H1 (cell line): ENCODE measurements around the gene AGAP1. TPM values are rescaled to one million over a fixed set of nuclear protein-coding genes. Genes with fewer than 3 reads are reported as not detected.

Experiments used
- CTCF ChIA-PET: fragments of 300-600 bp; sonication (Branson Sonifier 250); formaldehyde crosslinking; loops from one replicate; lab custom pipeline; 2021; ENCODE audit not compliant: partially characterized antibody; lab: Charles Lee
- POLR2A ChIA-PET: fragments of 300-600 bp; sonication (Branson Sonifier 250); formaldehyde crosslinking; loops from one replicate; lab custom pipeline; 2021; ENCODE audit warnings: inconsistent platforms; ENCODE audit not compliant: partially characterized antibody; lab: Charles Lee
- DNase-seq, 2 experiments: peaks; one replicate each; pipeline versions ENCODE4 v3.0.0 to v3.0.0-alpha.2; 2010 to 2022; ENCODE audit warnings: low spot score in 2 of 2, low read depth in 1 of 2, mixed read lengths in 1 of 2
- FAIRE-seq: peaks from 2 replicates; lab custom pipeline; 2011; peaks lifted over from hg19 to GRCh38; lab: Jason Lieb, UNC
- H2AFZ ChIP-seq: 2 replicates; pipeline ENCODE4 v1.8.1; 2012; ENCODE audit warnings: low read length, inconsistent platforms
- H2AK5ac ChIP-seq: 2 replicates; pipeline ENCODE4 v1.6.1; 2013; ENCODE audit warnings: low read depth, low read length
- H2BK120ac ChIP-seq: replicated peaks from 2 replicates; pipeline ENCODE3; 2013; ENCODE audit warnings: low read depth, low read length, inconsistent platforms
- H2BK12ac ChIP-seq: 2 replicates; pipeline ENCODE4 v1.6.1; 2013; ENCODE audit warnings: low read depth, low read length
- H2BK15ac ChIP-seq: 2 replicates; pipeline ENCODE4 v1.6.1; 2013; ENCODE audit warnings: low read length
- H2BK20ac ChIP-seq: 2 replicates; pipeline ENCODE4 v1.6.1; 2013; ENCODE audit warnings: low read length
- H2BK5ac ChIP-seq: 2 replicates; pipeline ENCODE4 v1.6.1; 2013; ENCODE audit warnings: low read depth, low read length
- H3K14ac ChIP-seq: 2 replicates; pipeline ENCODE4 v1.6.1; 2013; ENCODE audit warnings: inconsistent platforms; ENCODE audit not compliant: insufficient read length
- H3K18ac ChIP-seq: 2 replicates; pipeline ENCODE4 v1.6.1; 2013; ENCODE audit warnings: low read length; ENCODE audit errors: extremely low read depth
- H3K23ac ChIP-seq: 2 replicates; pipeline ENCODE4 v1.6.1; 2013; ENCODE audit warnings: inconsistent platforms; ENCODE audit not compliant: insufficient read length
- H3K23me2 ChIP-seq: 2 replicates; pipeline ENCODE4 v1.6.1; 2013; ENCODE audit warnings: low read depth, low read length
- H3K27ac ChIP-seq: 2 replicates; pipeline ENCODE4 v1.6.1; 2011; ENCODE audit warnings: low read depth, low read length, inconsistent platforms
- H3K27me3 ChIP-seq, 4 experiments: replicated peaks in 1 of 4; 1 replicate in 1 of 4; 2 replicates in 3 of 4; pipeline versions ENCODE4 v1.6.1 to v1.8.1; 2011 to 2013; ENCODE audit warnings: low read length in 3 of 4, mild to moderate bottlenecking in 3 of 4, inconsistent platforms in 2 of 4, mixed read lengths in 2 of 4, moderate library complexity in 1 of 4; ENCODE audit not compliant: control insufficient read depth in 3 of 4, insufficient read depth in 3 of 4; ENCODE audit errors: extremely low read depth in 1 of 4
- H3K36me3 ChIP-seq, 4 experiments: 2 replicates each; pipeline versions ENCODE4 v1.6.1 to v1.8.1; 2011 to 2013; ENCODE audit warnings: mild to moderate bottlenecking in 4 of 4, low read length in 3 of 4, moderate library complexity in 2 of 4, control low read depth in 1 of 4, inconsistent platforms in 1 of 4; ENCODE audit not compliant: insufficient read depth in 4 of 4, control insufficient read depth in 2 of 4
- H3K4ac ChIP-seq: replicated peaks from 2 replicates; pipeline ENCODE3; 2013; ENCODE audit warnings: low read length, low read depth, mixed read lengths, inconsistent platforms; ENCODE audit not compliant: insufficient read length
- H3K4me1 ChIP-seq, 4 experiments: replicated peaks in 1 of 4; 1 replicate in 1 of 4; 2 replicates in 3 of 4; pipeline versions ENCODE4 v1.6.1 to v1.8.1; 2011 to 2013; ENCODE audit warnings: low read length in 3 of 4, inconsistent platforms in 2 of 4, mixed read lengths in 1 of 4; ENCODE audit not compliant: insufficient read depth in 4 of 4, control insufficient read depth in 3 of 4
- H3K4me2 ChIP-seq, 2 experiments: 2 replicates each; pipeline versions ENCODE4 v1.6.1 to v1.8.1; 2011 to 2013; ENCODE audit warnings: low read depth in 2 of 2, low read length in 2 of 2, control low read depth in 1 of 2, inconsistent platforms in 1 of 2, mild to moderate bottlenecking in 1 of 2; ENCODE audit not compliant: insufficient read depth in 1 of 2
- H3K4me3 ChIP-seq, 4 experiments: fragments of 200-600, 300-600 bp in 1 of 4; sonication (generic), shearing (Covaris generic), sonication (Bioruptor Twin) in 1 of 4; 2 replicates each; pipeline versions ENCODE4 v1.5.1 to v1.8.1; 2011 to 2016; ENCODE audit warnings: low read length in 4 of 4, low read depth in 3 of 4, control low read depth in 2 of 4, inconsistent platforms in 2 of 4, mild to moderate bottlenecking in 2 of 4, mixed read lengths in 1 of 4, moderate library complexity in 1 of 4; ENCODE audit not compliant: insufficient read depth in 2 of 4; ENCODE audit errors: extremely low read depth in 1 of 4
- H3K56ac ChIP-seq: replicated peaks from 2 replicates; pipeline ENCODE3; 2013; ENCODE audit warnings: low read depth, mild to moderate bottlenecking, mixed read lengths, low read length, inconsistent platforms; ENCODE audit not compliant: insufficient read length
- H3K79me1 ChIP-seq: 2 replicates; pipeline ENCODE4 v1.6.1; 2013; ENCODE audit warnings: low read depth, low read length, control low read depth
- H3K79me2 ChIP-seq, 2 experiments: 2 replicates each; pipeline versions ENCODE4 v1.6.1 to v1.8.1; 2012 to 2013; ENCODE audit warnings: low read length in 2 of 2, mild to moderate bottlenecking in 2 of 2, inconsistent platforms in 1 of 2; ENCODE audit not compliant: insufficient read depth in 2 of 2, control insufficient read depth in 1 of 2
- H3K9ac ChIP-seq, 4 experiments: replicated peaks in 1 of 4; 1 replicate in 1 of 4; 2 replicates in 3 of 4; pipeline versions ENCODE4 v1.6.1 to v1.8.1; 2011 to 2013; ENCODE audit warnings: low read depth in 3 of 4, low read length in 3 of 4, control low read depth in 2 of 4, mild to moderate bottlenecking in 2 of 4, moderate library complexity in 2 of 4, inconsistent platforms in 1 of 4; ENCODE audit errors: extremely low read depth in 1 of 4
- H3K9me3 ChIP-seq, 2 experiments: 2 replicates each; pipeline versions ENCODE4 v1.6.1 to v1.8.1; 2012 to 2013; ENCODE audit warnings: mild to moderate bottlenecking in 2 of 2, moderate library complexity in 2 of 2, control low read depth in 1 of 2, inconsistent platforms in 1 of 2, low read depth in 1 of 2, low read length in 1 of 2, mixed read lengths in 1 of 2; ENCODE audit not compliant: insufficient read depth in 2 of 2
- H4K20me1 ChIP-seq, 2 experiments: replicated peaks in 1 of 2; 2 replicates each; pipeline versions ENCODE3 to v1.8.1; 2011 to 2013; ENCODE audit warnings: inconsistent platforms in 2 of 2, low read length in 2 of 2, mild to moderate bottlenecking in 1 of 2; ENCODE audit not compliant: insufficient read depth in 2 of 2, control insufficient read depth in 1 of 2
- H4K5ac ChIP-seq: 2 replicates; pipeline ENCODE4 v1.6.1; 2013; ENCODE audit warnings: low read length, low read depth, mixed read lengths, inconsistent platforms; ENCODE audit not compliant: insufficient read length
- H4K8ac ChIP-seq: 2 replicates; pipeline ENCODE4 v1.8.0; 2013; ENCODE audit warnings: mild to moderate bottlenecking, moderate library complexity, low read length, inconsistent platforms; ENCODE audit not compliant: insufficient read depth; ENCODE audit errors: extremely low read depth
- H4K91ac ChIP-seq: replicated peaks from 2 replicates; pipeline ENCODE3; 2013; ENCODE audit warnings: low read length, mixed read lengths, inconsistent platforms; ENCODE audit not compliant: insufficient read length
- BCL11A ChIP-seq, 2 experiments: IDR thresholded peaks; one replicate each; pipeline ENCODE4 v1.6.1; 2011; ENCODE audit warnings: low read depth in 2 of 2, low read length in 2 of 2, mild to moderate bottlenecking in 2 of 2
- CBX5 ChIP-seq: fragments of 300-800, 300-1000 bp; sonication (generic); IDR thresholded peaks from 2 replicates; pipeline ENCODE4 v1.7.1; 2016; ENCODE audit warnings: antibody characterized with exemption, low read length, low read depth
- CHD1 ChIP-seq: IDR thresholded peaks from 2 replicates; pipeline ENCODE4 v1.6.1; 2012; ENCODE audit warnings: low read depth, low read length, improper control_type of control experiment
- CREB1 ChIP-seq: IDR thresholded peaks from 2 replicates; pipeline ENCODE4 v1.6.1; 2012; ENCODE audit warnings: inconsistent platforms
- E2F6 ChIP-seq: IDR thresholded peaks from 2 replicates; pipeline ENCODE4 v1.6.1; 2012; ENCODE audit warnings: inconsistent platforms
- EGR1 ChIP-seq: IDR thresholded peaks from 2 replicates; pipeline ENCODE4 v1.6.1; 2011; ENCODE audit warnings: low read depth, low read length, borderline replicate concordance
- HDAC2 ChIP-seq, 2 experiments: fragments of 300-600 bp in 1 of 2; sonication (generic) in 1 of 2; IDR thresholded peaks; 2 replicates each; pipeline ENCODE4 v1.6.1; 2011 to 2012; ENCODE audit warnings: low read depth in 2 of 2, low read length in 2 of 2, mild to moderate bottlenecking in 2 of 2, moderate library complexity in 2 of 2, borderline replicate concordance in 1 of 2, inconsistent platforms in 1 of 2
- KDM1A ChIP-seq: fragments of 200-600, 300-600 bp; sonication (generic); IDR thresholded peaks from 2 replicates; pipeline ENCODE4 v1.7.1; 2016; ENCODE audit warnings: mild to moderate bottlenecking, low read length, borderline replicate concordance
- POU5F1 ChIP-seq: IDR thresholded peaks from 2 replicates; pipeline ENCODE4 v1.6.1; 2011; ENCODE audit warnings: low read depth, mild to moderate bottlenecking, low read length, moderate library complexity
- SIN3A ChIP-seq, 2 experiments: IDR thresholded peaks in 1 of 2; conservative IDR thresholded peaks in 1 of 2; 2 replicates each; pipeline ENCODE4 v1.6.1; 2011 to 2012; ENCODE audit warnings: low read length in 2 of 2, improper control_type of control experiment in 1 of 2, low read depth in 1 of 2, mild to moderate bottlenecking in 1 of 2
- SUZ12 ChIP-seq: fragments of 200-600 bp; sonication (generic); IDR thresholded peaks from 2 replicates; pipeline ENCODE4 v1.6.1; 2012; ENCODE audit warnings: mild to moderate bottlenecking, inconsistent platforms, low read length, moderate library complexity, mixed read lengths
- TCF12 ChIP-seq: IDR thresholded peaks from 2 replicates; pipeline ENCODE4 v1.6.1; 2011; ENCODE audit warnings: low read depth, mild to moderate bottlenecking, low read length
- TEAD4 ChIP-seq: IDR thresholded peaks from 2 replicates; pipeline ENCODE4 v1.6.1; 2012; ENCODE audit warnings: low read depth, low read length, inconsistent platforms, mixed read lengths
- ZNF274 ChIP-seq: IDR thresholded peaks from 2 replicates; pipeline ENCODE4 v1.7.0; 2012; ENCODE audit warnings: low read length, borderline replicate concordance; ENCODE audit errors: extremely low read depth
- whole genome bisulfite sequencing, 2 experiments: shearing (Covaris generic) in 1 of 2; methylation state at CpG; one replicate each; pipeline versions ENCODE4 v1.1.6 to v1.1.7; 2013 to 2015; ENCODE audit warnings: low lambda C conversion rate in 2 of 2, mixed read lengths in 2 of 2, inconsistent platforms in 1 of 2, low coverage in 1 of 2, missing lambda C conversion rate in 1 of 2; ENCODE audit not compliant: insufficient replicate concordance in 2 of 2, insufficient coverage in 1 of 2, insufficient read length in 1 of 2; ENCODE audit errors: extremely low coverage in 1 of 2, missing lambda C conversion rate in 1 of 2; 5-methylcytosine and 5-hydroxymethylcytosine counted together
- polyA plus RNA-seq, 7 experiments: library from polyadenylated mRNA; depleted of rRNA in 3 of 7; stranded (reverse) in 5 of 7; unstranded in 2 of 7; fragments of >200 nt in 5 of 7; fragments of 200-250 nt in 2 of 7; gene quantifications; 1 replicate in 5 of 7; 2 replicates in 1 of 7; 4 replicates in 1 of 7; pipeline versions ENCODE4 v1.2.1 to v1.2.3, GENCODE V29; 2011 to 2013; ENCODE audit warnings: missing spikeins in 2 of 7, mixed read lengths in 2 of 7
- total RNA-seq: library from RNA; stranded (reverse); fragmentation: NEBNext Ultra II Directional; extraction: Animal tissue kit (Norgen Biotek cat#: 25700); gene quantifications from 2 replicates; pipeline ENCODE4 v1.2.1, GENCODE V29; 2021

Gene AGAP1
- total and polyA plus RNA-seq, 2 of the 8 experiments (the other 6 are each of a cell fraction or from before 2014, with no cell fraction given): 18.1 to 39.4 TPM

DNA sequence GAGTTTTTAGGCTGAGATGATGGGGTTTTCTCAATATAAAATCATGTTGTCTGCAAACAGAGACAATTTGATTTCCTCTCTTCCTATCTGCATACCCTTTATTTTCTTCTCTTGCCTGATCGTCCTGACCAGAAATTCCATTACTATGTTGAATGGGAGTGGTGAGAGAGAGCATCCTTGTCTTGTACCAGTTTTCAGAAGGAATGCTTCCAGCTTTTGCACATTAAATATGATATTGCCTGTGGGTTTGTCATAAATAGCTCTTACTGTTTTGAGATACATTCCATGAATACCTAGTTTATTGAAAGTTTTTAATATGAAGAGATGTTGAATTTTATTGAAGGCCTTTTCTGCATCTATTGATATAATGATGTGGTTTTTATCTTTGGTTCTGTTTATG, 492.5 kb downstream of the AGAP1 start:
- Histone ChIP-seq H3K4me1 (peaks cover 0 to 10% (median 5%) of the 10 kb centered on the region in 4 experiments; a peak in 6 of 7 replicates), H3K14ac (no peak overlapping the region), H3K56ac (no peak overlapping the region), H2AFZ (no peak overlapping the region), H3K27me3 (no peaks in the 10 kb centered on the region), H2BK12ac (no peak overlapping the region), H2BK20ac (no peak overlapping the region), H3K4ac (no peak overlapping the region), H3K23ac (no peak overlapping the region), H3K79me2 (no peaks in the 10 kb centered on the region), H3K9ac (no peak overlapping the region), H3K23me2 (no peaks in the 10 kb centered on the region), H4K8ac (no peak overlapping the region), H4K5ac (no peak overlapping the region), H2BK120ac (no peak overlapping the region), H3K36me3 (no peaks in the 10 kb centered on the region), H3K9me3 (no peaks in the 10 kb centered on the region), H4K91ac (no peak overlapping the region), H3K79me1 (no peaks in the 10 kb centered on the region), H2BK15ac (no peak overlapping the region), H3K27ac (no peak overlapping the region), H2BK5ac (no peak overlapping the region), H3K4me3 (no peak overlapping the region), H4K20me1 (no peaks in the 10 kb centered on the region), H2AK5ac (no peak overlapping the region), H3K4me2 (no peak overlapping the region), H3K18ac (no peak overlapping the region)
- ChIA-PET POLR2A (interaction anchor here (1.6 kb wide), 1 partner anchor 9 kb away, joined by 3 read pairs; no protein-coding TSS in a partner anchor), CTCF (interaction anchor here (0.7 to 3.5 kb wide), 2 partner anchors 9 to 195 kb away, joined by 3 to 15 read pairs; no protein-coding TSS in a partner anchor)
- WGBS, 2 experiments: 86% methylated on average over 1 of the region's 1 CpG; no CpG with 5 or more reads in 1 of the 2 experiments
- FAIRE-seq (no peak), DNase-seq (no peak)
- no peak for TF ChIP-seq CREB1
- no peak for TF ChIP-seq EGR1
- no peak for TF ChIP-seq CHD1
- TF ChIP-seq KDM1A: no peak
- no peak for TF ChIP-seq HDAC2 (IDR thresholded peaks at IDR 0.05; ENCODE audit: borderline replicate concordance in 1 of 2, low read depth in 2 of 2, low read length in 2 of 2)
- TF ChIP-seq POU5F1: no peak
- TF ChIP-seq CBX5: no peak
- TF ChIP-seq BCL11A (IDR thresholded peaks at IDR 0.05; ENCODE audit: low read depth in 2 of 2, low read length in 2 of 2): no peak
- no peak for TF ChIP-seq TCF12
- no peak for TF ChIP-seq SUZ12
- TF ChIP-seq SIN3A (conservative IDR thresholded peaks at IDR 0.05 in 1 of 2, IDR thresholded peaks at IDR 0.05 in 1 of 2; ENCODE audit: low read depth in 1 of 2, low read length in 2 of 2): no peak
- no peak for TF ChIP-seq TEAD4
- no peak for TF ChIP-seq E2F6
- TF ChIP-seq ZNF274: no peak
